NCI-H1436 treated with DMSO at 0.1 percent for 48 hours (cell line): ENCODE measurements around the gene LRP8.

ENCODE experiments used
- DNase-seq: peaks from one replicate; lab custom pipeline; 2025; lab: John Stamatoyannopoulos, UW

The LRP8 gene

DNA sequence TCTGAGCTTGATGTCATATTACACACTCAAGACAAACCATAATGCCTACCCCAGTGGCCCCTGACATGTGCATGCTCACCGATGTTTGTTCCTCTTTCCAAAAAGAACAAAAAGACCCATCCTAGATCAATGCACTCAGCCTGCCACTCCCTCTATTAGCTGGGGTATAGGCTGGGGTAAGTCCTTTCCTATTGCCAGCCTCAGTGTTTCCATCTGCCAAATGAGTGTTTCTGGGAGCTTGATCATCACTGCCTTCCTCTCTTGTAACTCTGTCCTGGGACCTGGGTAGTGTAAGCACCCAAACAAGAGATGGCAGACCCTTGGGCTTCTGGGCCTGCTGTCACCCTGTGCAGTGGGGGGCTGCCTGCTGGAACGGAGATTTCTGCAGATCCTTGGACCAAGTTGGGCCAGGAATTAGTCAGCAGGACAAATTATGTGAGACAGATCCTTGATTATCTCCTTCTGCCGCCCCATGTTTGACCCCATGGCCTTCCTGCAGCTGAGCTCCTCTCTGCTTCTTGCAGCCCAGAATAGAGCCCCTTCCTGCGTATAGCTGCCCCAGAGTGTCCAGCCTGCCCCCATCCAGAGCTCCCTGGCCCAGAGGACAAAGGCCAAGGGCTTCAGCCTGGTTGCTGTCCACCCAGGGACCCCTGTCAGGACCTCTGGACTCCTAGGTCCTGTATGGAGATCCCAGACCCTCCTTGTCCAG, 31.5 kb upstream of the LRP8 start:
- DNase-seq, result no peak

- no peak for DNase-seq
Observed at GRCh38 chr1:53356637-53357036, 28.8 kb upstream of the LRP8 start.

DNA sequence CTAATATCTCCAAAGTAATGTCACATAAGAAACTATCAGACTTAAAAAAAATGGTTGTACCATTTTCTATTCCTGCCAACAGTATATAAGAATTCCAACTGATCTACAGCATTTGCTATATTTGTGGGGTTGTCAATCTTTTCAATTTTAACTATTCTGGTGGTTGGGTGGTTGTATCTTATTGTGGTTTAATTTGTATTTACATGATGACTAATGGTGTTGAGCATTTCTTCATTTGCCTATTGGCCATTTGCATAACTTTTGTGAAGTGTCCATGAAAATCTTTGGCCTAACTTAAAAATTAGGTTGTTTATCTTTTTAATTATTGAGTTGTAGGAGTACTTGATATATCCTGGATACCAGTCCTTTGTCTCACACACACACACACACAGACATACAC, 26.2 kb upstream of the LRP8 start:
- DNase-seq, result no peak

DNA sequence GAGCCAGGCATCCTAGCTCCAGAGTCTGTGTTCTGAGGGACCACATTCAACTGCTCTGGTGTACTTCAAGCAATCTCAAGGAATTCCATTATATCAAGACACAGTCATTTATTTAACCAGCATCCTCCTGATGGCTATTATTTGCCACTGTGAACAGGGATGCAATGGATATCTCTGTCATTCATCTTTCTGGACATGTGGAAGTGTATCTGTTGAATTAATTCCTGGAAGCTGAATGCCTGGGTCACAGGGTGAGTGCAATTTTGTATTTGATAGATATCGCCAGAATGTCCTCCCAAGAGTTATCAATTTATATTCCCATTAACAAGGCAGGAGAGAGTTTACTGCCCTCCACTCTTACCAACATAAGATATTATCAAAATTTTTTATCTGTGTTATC, 24.7 kb upstream of the LRP8 start:
- DNase-seq, result no peak

DNA sequence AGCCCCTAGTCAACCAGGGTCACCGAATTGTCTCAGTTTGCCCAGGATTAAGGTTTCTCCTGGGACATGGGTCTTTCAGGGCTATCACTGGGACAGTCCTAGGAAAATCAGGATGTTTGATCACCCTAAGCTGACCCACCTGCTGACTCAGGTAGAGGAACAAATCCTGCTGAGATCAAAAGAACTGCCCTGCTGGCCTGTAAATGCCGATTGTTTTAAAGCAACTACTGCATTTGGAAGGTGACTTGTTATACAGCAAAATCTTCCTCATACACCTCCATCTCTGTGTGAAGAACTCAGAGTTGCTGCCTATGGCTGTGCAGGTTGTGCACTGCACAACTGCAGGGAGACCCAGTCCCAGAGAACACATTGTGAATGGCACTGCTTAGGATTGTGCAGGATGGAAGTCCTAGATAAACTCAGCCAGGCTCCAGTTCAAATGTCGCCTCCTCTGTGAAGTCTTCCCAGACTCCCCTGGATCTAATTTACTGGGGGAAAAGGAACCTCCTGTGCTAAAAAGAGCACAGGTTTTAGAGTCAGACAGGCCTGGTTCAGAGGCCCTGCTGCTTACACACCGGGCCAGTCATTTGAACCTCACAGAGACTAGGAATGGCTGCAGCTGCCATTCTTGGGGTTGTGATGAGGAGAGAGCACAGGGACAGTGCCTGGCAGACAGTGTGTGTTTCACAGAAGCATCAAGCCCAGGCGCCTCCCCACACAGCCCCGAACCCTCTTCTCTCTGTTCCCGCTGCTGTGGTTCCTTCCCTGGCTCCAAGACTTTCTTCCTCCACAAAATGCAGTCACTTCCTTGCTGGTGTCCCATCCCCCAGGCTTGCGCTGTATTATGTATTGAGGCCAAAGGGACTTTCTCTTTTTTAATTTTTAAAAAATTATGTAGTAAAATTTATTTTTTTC, 23.2 kb upstream of the LRP8 start:
- no peak for DNase-seq

DNA sequence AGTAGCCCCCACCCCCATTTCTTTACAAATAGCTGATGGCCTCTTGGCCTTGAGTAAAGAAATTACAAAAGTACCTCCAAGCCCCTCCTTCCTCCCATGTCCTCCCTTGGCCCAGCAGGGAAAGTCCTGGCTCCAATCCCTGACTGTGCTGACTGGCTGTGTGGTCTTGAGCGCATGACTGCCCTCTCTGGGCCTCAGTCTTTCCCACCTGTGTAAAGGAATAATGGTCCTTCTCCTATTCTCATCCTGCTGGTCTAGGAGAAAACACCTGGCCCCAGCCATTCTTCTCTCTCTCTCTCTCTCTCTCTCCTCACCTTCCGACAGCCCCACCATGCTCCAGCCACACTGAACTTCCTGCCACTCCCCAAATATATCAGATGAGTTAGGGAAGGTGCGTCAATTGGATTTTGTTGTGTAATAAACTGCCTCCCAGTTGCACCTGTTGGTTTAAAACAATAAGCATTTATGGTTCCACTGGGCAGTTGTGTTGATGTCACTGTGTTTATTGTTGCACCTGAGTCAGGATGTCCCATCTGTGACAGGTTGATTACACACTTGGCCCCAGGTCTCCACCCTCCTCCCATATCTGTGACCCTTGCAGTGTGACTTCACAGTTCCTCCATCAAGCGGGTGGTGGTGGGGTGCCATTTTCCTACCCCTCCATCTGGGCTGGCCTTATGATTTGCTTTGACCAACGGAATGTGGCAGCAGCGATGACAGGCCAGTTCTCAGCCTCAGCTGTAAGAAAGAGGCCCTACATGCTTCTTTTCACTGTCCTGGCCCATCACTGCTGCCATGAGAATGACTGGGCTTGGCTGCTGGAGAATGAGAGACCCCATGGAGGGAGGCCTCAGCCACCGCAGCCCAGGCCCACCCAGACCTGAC, 22.3 kb upstream of the LRP8 start:
- DNase-seq, result no peak

DNA sequence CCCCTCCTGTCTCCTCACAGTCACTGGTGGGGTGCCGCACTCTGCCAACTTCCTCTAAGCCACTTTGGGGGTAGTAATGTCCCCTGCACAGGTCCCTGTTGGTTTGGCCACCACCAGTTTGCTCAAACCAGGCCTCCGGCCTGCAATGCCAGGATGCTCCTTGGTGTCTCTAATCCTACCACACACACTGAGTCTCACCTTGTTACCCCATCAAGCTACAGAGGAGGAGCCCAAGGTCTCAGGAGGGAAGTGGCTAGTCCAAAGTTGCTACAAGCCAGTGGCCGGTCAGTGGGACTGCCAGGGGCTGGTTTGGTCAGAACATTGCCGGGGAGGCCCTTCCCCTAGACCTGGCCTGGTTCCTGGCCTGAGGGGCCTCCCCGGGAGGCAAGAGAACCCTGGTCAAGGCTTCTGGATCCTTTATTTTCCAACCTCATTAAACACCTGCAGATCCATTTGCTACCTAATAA, 21.5 kb upstream of the LRP8 start:
- no peak for DNase-seq

DNA sequence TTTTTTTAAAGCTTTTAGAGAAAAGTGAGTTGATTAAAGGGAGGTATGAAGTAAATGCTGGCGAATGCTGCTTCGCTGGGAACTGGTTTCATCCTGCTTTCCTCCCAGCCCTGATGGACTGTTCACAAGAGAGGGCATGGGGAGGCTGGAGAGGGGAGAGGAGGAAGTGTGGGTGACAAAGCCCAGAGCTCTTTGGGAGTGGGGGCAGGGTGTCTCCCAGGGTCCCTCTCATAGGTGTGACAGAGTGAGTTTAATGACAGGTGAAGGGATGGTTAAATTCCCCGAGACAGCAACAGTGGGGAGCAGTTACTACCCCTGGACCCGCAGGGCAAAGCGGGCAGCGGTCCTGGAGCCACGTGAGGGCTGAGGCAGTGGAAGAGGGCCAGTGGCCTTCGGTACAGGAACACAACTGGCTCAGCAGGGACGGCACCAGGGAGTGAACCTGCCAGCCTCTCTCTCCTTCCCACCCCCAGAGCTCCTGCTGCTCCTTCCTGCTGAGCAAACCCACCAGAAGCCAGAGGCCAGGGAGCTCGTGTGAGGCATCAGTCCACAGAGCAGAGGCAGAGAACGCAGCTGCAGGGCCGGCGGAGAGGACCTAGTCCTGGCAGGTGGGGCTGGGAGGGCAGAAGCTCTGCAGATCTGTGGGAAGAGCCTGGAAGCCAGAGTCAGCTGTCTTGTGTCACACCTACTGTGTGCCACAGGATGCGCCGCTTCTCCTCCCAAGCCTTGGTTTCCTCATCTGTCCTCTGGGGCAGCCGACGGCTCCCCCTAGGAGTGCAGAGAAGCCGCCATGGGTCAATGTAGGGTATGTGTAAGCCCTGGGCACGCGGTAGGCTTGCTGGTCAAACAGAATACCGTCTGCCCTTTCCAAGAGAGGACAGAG, 20.9 kb upstream of the LRP8 start:
- no peak for DNase-seq

DNA sequence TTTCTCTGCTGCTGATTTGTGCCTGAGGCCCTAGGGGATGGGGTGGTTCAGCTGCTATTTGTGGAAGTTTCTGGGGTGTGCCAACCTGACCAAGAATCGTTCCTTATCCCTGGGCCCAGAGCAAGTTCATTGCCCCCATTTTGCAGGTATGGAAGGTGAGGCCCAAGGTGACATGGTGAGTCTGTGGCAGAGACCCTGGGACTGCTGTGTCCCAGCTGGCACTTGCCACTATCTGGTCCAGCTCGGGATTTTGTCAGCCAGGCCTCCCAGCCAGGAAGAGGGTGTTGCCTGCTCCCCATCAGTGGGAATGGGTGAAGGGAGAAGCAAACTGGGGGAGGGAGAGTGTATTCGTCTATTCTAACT, 18.9 kb upstream of the LRP8 start:
- DNase-seq, result no peak

GRCh38 chr1:53345996-53346813, 18.3 kb upstream of the LRP8 start:
- no peak for DNase-seq

- DNase-seq, result no peak
Observed at GRCh38 chr1:53344921-53345838, 17.3 kb upstream of the LRP8 start.

- no peak for DNase-seq
Observed at GRCh38 chr1:53343831-53344668, 16.2 kb upstream of the LRP8 start.

DNA sequence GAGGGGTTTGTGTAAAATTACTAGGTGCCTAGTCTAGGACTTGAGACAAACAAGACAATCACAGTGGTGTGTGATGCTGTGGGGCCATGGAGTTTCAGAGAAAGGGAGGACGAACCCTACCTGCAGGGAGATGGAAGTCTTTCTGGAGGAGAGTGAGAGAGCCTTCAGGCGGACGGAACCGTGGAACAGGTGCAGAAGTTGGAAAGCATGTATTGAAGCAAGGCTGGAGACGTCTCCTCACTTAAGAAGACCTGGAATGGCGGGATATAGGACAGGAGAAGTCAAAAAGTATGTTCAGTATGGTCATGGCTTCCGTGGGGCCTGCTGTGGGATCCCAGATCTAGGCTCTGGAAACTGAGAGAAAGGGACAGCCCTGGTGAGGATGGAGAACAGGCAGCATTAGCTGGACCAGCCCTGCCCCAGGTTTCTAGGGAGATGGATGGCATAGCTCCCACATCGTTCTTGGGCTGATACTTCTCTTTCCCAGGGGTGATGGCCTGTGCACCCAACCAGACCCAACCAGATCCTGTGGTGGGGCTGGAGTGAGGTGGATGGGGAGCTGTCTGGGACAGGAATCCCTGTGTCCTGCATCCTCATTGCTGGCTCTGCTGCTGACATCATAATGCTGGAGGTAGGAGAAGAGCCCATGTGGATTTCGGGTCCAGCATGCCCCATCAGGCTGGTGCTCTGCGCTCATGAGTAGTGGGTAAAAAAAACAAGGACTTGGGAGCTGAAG, 15.0 kb upstream of the LRP8 start:
- no peak for DNase-seq

DNA sequence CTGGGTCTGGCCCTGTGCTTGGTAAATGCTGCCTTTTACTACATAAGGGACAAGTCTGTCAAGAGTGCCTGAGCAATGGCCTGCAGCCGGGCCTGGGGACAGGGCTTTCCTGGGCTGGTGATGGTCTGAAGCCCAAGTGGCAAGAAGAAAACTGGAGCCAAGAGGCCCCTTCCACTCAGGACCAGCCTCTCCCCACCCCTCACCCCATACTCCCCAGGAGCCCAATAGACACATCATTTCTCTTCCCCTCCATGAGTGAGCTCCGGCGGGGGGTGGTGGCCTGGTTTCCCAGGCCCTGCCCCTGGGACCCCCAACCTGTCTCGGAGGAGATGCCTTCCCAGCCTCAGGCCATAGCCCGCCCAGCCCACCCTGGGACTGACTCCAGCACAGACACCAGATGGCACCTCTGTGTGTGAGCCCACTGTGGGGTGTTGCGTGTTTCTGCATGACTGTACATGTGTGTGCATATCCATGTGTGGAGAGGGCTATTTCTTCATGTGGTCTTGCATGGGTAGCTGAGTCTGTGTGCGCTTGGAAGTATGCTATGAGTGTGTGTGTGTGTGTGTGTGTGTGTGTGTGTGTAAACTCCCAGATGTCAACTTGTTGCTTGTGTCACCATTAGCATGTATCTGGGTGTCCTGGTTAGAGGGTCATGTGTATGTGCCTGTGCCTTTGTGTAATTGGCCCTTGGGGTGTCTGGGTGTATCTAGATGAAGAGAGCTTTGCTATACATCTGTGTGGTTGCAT, 14.3 kb upstream of the LRP8 start:
- no peak for DNase-seq

DNA sequence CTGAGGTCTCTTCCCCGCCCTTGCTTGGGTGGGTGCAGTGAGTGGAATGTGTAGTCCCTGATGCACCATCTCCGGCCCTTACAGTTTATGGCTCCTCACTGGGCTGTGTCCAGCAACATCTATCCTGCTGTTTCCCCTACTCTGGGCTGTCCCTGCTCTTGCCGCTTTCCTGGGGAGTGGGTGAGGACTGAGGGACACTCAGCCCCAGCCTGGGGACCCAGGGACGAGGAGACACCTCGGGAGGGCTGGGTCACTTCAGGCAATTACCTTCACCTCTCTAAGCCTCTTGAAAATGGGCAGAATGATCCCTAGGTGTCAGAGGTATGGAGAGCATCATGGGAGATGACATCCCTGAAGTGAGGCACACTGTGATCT, 13.6 kb upstream of the LRP8 start:
- no peak for DNase-seq

DNA sequence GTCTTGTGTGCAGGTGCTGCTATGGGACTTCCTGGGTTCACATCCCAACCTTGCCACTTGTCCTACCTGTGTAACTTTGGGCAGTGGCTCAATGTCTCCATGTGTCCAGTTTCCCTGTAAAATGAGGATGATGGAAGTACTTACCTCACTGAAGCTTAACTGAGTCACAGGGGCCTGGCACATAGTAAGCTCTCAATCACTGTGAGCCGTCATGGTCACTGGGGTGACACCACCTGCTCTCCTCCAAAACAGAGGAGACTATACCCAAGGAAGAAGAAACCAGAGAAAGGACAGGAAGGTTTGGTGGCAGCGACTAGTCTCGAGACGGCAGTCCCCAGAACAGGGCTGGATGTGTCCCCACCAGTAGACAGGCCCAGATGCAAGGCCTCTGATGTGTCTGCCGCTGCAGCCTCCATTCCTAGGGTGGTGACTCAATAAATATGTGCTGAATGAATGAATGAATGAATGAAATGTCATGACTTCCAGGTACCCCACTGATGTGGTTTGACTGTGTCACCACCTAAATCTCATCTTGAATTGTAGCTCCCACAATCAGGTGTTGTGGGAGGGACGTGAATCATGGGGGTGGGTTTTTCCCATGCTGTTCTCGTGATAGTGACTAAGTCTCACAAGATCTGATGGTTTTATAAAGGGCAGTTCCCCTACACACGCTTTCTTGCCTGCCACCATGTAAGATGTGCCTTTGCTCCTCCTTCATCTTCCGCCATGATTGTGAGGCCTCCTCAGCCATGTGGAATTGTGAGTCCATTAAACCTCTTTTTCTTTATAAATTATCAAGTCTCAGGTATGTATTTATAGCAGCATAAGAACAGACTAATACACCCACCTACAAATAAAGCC, 13.0 kb upstream of the LRP8 start:
- DNase-seq, result no peak
